H1 (cell line): Measurements from ENCODE around the gene FMN2. TPM values are rescaled to one million over a fixed set of nuclear protein-coding genes. Genes with fewer than 3 reads are reported as not detected.

Source experiments
- CTCF ChIA-PET: fragments of 300-600 bp; sonication (Branson Sonifier 250); formaldehyde crosslinking; loops from one replicate; lab custom pipeline; 2021; ENCODE audit not compliant: partially characterized antibody; lab: Charles Lee
- POLR2A ChIA-PET: fragments of 300-600 bp; sonication (Branson Sonifier 250); formaldehyde crosslinking; loops from one replicate; lab custom pipeline; 2021; ENCODE audit warnings: inconsistent platforms; ENCODE audit not compliant: partially characterized antibody; lab: Charles Lee
- DNase-seq, 2 experiments: peaks; one replicate each; pipeline versions ENCODE4 v3.0.0 to v3.0.0-alpha.2; 2010 to 2022; ENCODE audit warnings: low spot score in 2 of 2, low read depth in 1 of 2, mixed read lengths in 1 of 2
- FAIRE-seq: peaks from 2 replicates; lab custom pipeline; 2011; peaks lifted over from hg19 to GRCh38; lab: Jason Lieb, UNC
- H2AFZ ChIP-seq: 2 replicates; pipeline ENCODE4 v1.8.1; 2012; ENCODE audit warnings: low read length, inconsistent platforms
- H2AK5ac ChIP-seq: 2 replicates; pipeline ENCODE4 v1.6.1; 2013; ENCODE audit warnings: low read depth, low read length
- H2BK120ac ChIP-seq: replicated peaks from 2 replicates; pipeline ENCODE3; 2013; ENCODE audit warnings: low read depth, low read length, inconsistent platforms
- H2BK12ac ChIP-seq: 2 replicates; pipeline ENCODE4 v1.6.1; 2013; ENCODE audit warnings: low read depth, low read length
- H2BK15ac ChIP-seq: 2 replicates; pipeline ENCODE4 v1.6.1; 2013; ENCODE audit warnings: low read length
- H2BK20ac ChIP-seq: 2 replicates; pipeline ENCODE4 v1.6.1; 2013; ENCODE audit warnings: low read length
- H2BK5ac ChIP-seq: 2 replicates; pipeline ENCODE4 v1.6.1; 2013; ENCODE audit warnings: low read depth, low read length
- H3K14ac ChIP-seq: 2 replicates; pipeline ENCODE4 v1.6.1; 2013; ENCODE audit warnings: inconsistent platforms; ENCODE audit not compliant: insufficient read length
- H3K18ac ChIP-seq: 2 replicates; pipeline ENCODE4 v1.6.1; 2013; ENCODE audit warnings: low read length; ENCODE audit errors: extremely low read depth
- H3K23ac ChIP-seq: 2 replicates; pipeline ENCODE4 v1.6.1; 2013; ENCODE audit warnings: inconsistent platforms; ENCODE audit not compliant: insufficient read length
- H3K23me2 ChIP-seq: 2 replicates; pipeline ENCODE4 v1.6.1; 2013; ENCODE audit warnings: low read depth, low read length
- H3K27ac ChIP-seq: 2 replicates; pipeline ENCODE4 v1.6.1; 2011; ENCODE audit warnings: low read depth, low read length, inconsistent platforms
- H3K27me3 ChIP-seq, 4 experiments: replicated peaks in 1 of 4; 1 replicate in 1 of 4; 2 replicates in 3 of 4; pipeline versions ENCODE4 v1.6.1 to v1.8.1; 2011 to 2013; ENCODE audit warnings: low read length in 3 of 4, mild to moderate bottlenecking in 3 of 4, inconsistent platforms in 2 of 4, mixed read lengths in 2 of 4, moderate library complexity in 1 of 4; ENCODE audit not compliant: control insufficient read depth in 3 of 4, insufficient read depth in 3 of 4; ENCODE audit errors: extremely low read depth in 1 of 4
- H3K36me3 ChIP-seq, 4 experiments: 2 replicates each; pipeline versions ENCODE4 v1.6.1 to v1.8.1; 2011 to 2013; ENCODE audit warnings: mild to moderate bottlenecking in 4 of 4, low read length in 3 of 4, moderate library complexity in 2 of 4, control low read depth in 1 of 4, inconsistent platforms in 1 of 4; ENCODE audit not compliant: insufficient read depth in 4 of 4, control insufficient read depth in 2 of 4
- H3K4ac ChIP-seq: replicated peaks from 2 replicates; pipeline ENCODE3; 2013; ENCODE audit warnings: low read length, low read depth, mixed read lengths, inconsistent platforms; ENCODE audit not compliant: insufficient read length
- H3K4me1 ChIP-seq, 4 experiments: replicated peaks in 1 of 4; 1 replicate in 1 of 4; 2 replicates in 3 of 4; pipeline versions ENCODE4 v1.6.1 to v1.8.1; 2011 to 2013; ENCODE audit warnings: low read length in 3 of 4, inconsistent platforms in 2 of 4, mixed read lengths in 1 of 4; ENCODE audit not compliant: insufficient read depth in 4 of 4, control insufficient read depth in 3 of 4
- H3K4me2 ChIP-seq, 2 experiments: 2 replicates each; pipeline versions ENCODE4 v1.6.1 to v1.8.1; 2011 to 2013; ENCODE audit warnings: low read depth in 2 of 2, low read length in 2 of 2, control low read depth in 1 of 2, inconsistent platforms in 1 of 2, mild to moderate bottlenecking in 1 of 2; ENCODE audit not compliant: insufficient read depth in 1 of 2
- H3K4me3 ChIP-seq, 4 experiments: fragments of 200-600, 300-600 bp in 1 of 4; sonication (generic), shearing (Covaris generic), sonication (Bioruptor Twin) in 1 of 4; 2 replicates each; pipeline versions ENCODE4 v1.5.1 to v1.8.1; 2011 to 2016; ENCODE audit warnings: low read length in 4 of 4, low read depth in 3 of 4, control low read depth in 2 of 4, inconsistent platforms in 2 of 4, mild to moderate bottlenecking in 2 of 4, mixed read lengths in 1 of 4, moderate library complexity in 1 of 4; ENCODE audit not compliant: insufficient read depth in 2 of 4; ENCODE audit errors: extremely low read depth in 1 of 4
- H3K56ac ChIP-seq: replicated peaks from 2 replicates; pipeline ENCODE3; 2013; ENCODE audit warnings: low read depth, mild to moderate bottlenecking, mixed read lengths, low read length, inconsistent platforms; ENCODE audit not compliant: insufficient read length
- H3K79me1 ChIP-seq: 2 replicates; pipeline ENCODE4 v1.6.1; 2013; ENCODE audit warnings: low read depth, low read length, control low read depth
- H3K79me2 ChIP-seq, 2 experiments: 2 replicates each; pipeline versions ENCODE4 v1.6.1 to v1.8.1; 2012 to 2013; ENCODE audit warnings: low read length in 2 of 2, mild to moderate bottlenecking in 2 of 2, inconsistent platforms in 1 of 2; ENCODE audit not compliant: insufficient read depth in 2 of 2, control insufficient read depth in 1 of 2
- H3K9ac ChIP-seq, 4 experiments: replicated peaks in 1 of 4; 1 replicate in 1 of 4; 2 replicates in 3 of 4; pipeline versions ENCODE4 v1.6.1 to v1.8.1; 2011 to 2013; ENCODE audit warnings: low read depth in 3 of 4, low read length in 3 of 4, control low read depth in 2 of 4, mild to moderate bottlenecking in 2 of 4, moderate library complexity in 2 of 4, inconsistent platforms in 1 of 4; ENCODE audit errors: extremely low read depth in 1 of 4
- H3K9me3 ChIP-seq, 2 experiments: 2 replicates each; pipeline versions ENCODE4 v1.6.1 to v1.8.1; 2012 to 2013; ENCODE audit warnings: mild to moderate bottlenecking in 2 of 2, moderate library complexity in 2 of 2, control low read depth in 1 of 2, inconsistent platforms in 1 of 2, low read depth in 1 of 2, low read length in 1 of 2, mixed read lengths in 1 of 2; ENCODE audit not compliant: insufficient read depth in 2 of 2
- H4K20me1 ChIP-seq, 2 experiments: replicated peaks in 1 of 2; 2 replicates each; pipeline versions ENCODE3 to v1.8.1; 2011 to 2013; ENCODE audit warnings: inconsistent platforms in 2 of 2, low read length in 2 of 2, mild to moderate bottlenecking in 1 of 2; ENCODE audit not compliant: insufficient read depth in 2 of 2, control insufficient read depth in 1 of 2
- H4K5ac ChIP-seq: 2 replicates; pipeline ENCODE4 v1.6.1; 2013; ENCODE audit warnings: low read length, low read depth, mixed read lengths, inconsistent platforms; ENCODE audit not compliant: insufficient read length
- H4K8ac ChIP-seq: 2 replicates; pipeline ENCODE4 v1.8.0; 2013; ENCODE audit warnings: mild to moderate bottlenecking, moderate library complexity, low read length, inconsistent platforms; ENCODE audit not compliant: insufficient read depth; ENCODE audit errors: extremely low read depth
- H4K91ac ChIP-seq: replicated peaks from 2 replicates; pipeline ENCODE3; 2013; ENCODE audit warnings: low read length, mixed read lengths, inconsistent platforms; ENCODE audit not compliant: insufficient read length
- EP300 ChIP-seq, 2 experiments: IDR thresholded peaks; 1 replicate in 1 of 2; 2 replicates in 1 of 2; pipeline ENCODE4 v1.6.1; 2011 to 2012; ENCODE audit warnings: low read depth in 2 of 2, low read length in 2 of 2, mild to moderate bottlenecking in 2 of 2, borderline replicate concordance in 1 of 2, inconsistent platforms in 1 of 2, moderate library complexity in 1 of 2
- WGBS, 2 experiments: shearing (Covaris generic) in 1 of 2; methylation state at CpG; one replicate each; pipeline versions ENCODE4 v1.1.6 to v1.1.7; 2013 to 2015; ENCODE audit warnings: low lambda C conversion rate in 2 of 2, mixed read lengths in 2 of 2, inconsistent platforms in 1 of 2, low coverage in 1 of 2, missing lambda C conversion rate in 1 of 2; ENCODE audit not compliant: insufficient replicate concordance in 2 of 2, insufficient coverage in 1 of 2, insufficient read length in 1 of 2; ENCODE audit errors: extremely low coverage in 1 of 2, missing lambda C conversion rate in 1 of 2; 5-methylcytosine and 5-hydroxymethylcytosine counted together
- polyA plus RNA-seq, 7 experiments: library from polyadenylated mRNA; depleted of rRNA in 3 of 7; stranded (reverse) in 5 of 7; unstranded in 2 of 7; fragments of >200 nt in 5 of 7; fragments of 200-250 nt in 2 of 7; gene quantifications; 1 replicate in 5 of 7; 2 replicates in 1 of 7; 4 replicates in 1 of 7; pipeline versions ENCODE4 v1.2.1 to v1.2.3, GENCODE V29; 2011 to 2013; ENCODE audit warnings: missing spikeins in 2 of 7, mixed read lengths in 2 of 7
- total RNA-seq: library from RNA; stranded (reverse); fragmentation: NEBNext Ultra II Directional; extraction: Animal tissue kit (Norgen Biotek cat#: 25700); gene quantifications from 2 replicates; pipeline ENCODE4 v1.2.1, GENCODE V29; 2021

Gene FMN2
- total and polyA plus RNA-seq, 2 of the 8 experiments (the other 6 are each of a cell fraction or from before 2014, with no cell fraction given): 0.83 to 2.0 TPM

- Histone ChIP-seq H4K91ac (no peak overlapping the region), H3K4me2 (no peak overlapping the region), H2BK15ac (no peak overlapping the region), H2BK20ac (no peak overlapping the region), H3K23me2 (no peaks in the 10 kb centered on the region), H3K9me3 (no peaks in the 10 kb centered on the region), H3K79me1 (no peaks in the 10 kb centered on the region), H4K5ac (no peak overlapping the region), H3K36me3 (no peaks in the 10 kb centered on the region), H3K4me3 (no peak overlapping the region), H3K79me2 (no peaks in the 10 kb centered on the region), H2AFZ (no peak overlapping the region), H3K27me3 (no peaks in the 10 kb centered on the region), H3K23ac (no peak overlapping the region), H4K20me1 (no peaks in the 10 kb centered on the region), H2BK120ac (no peak overlapping the region), H4K8ac (no peak overlapping the region), H3K18ac (no peak overlapping the region), H3K4ac (no peak overlapping the region), H3K14ac (no peak overlapping the region), H2BK5ac (no peak overlapping the region), H3K27ac (no peak overlapping the region), H3K56ac (no peak overlapping the region), H2AK5ac (no peak overlapping the region), H3K9ac (no peak overlapping the region), H2BK12ac (no peak overlapping the region), H3K4me1 (peaks cover 0 to 3% (median 0%) of the 10 kb centered on the region in 4 experiments; a peak in 1 of 7 replicates)
- WGBS, 2 experiments: 93% methylated on average over 1 of the region's 1 CpG; no CpG with 5 or more reads in 1 of the 2 experiments
- ChIA-PET POLR2A (no interaction called here), CTCF (interaction anchor here (1.4 kb wide), 2 partner anchors 11 to 107 kb away, joined by 3 to 4 read pairs; no protein-coding TSS in a partner anchor)
- FAIRE-seq: no peak
- no peak for DNase-seq
- no peak for TF ChIP-seq EP300 (IDR thresholded peaks at IDR 0.05; ENCODE audit: borderline replicate concordance in 1 of 2, low read depth in 2 of 2, low read length in 2 of 2)
Measured at GRCh38 chr1:240134113-240134512, 42.4 kb downstream of the FMN2 start.
